Lower lobe of right lung (tissue), 2 donors: ENCODE measurements around the gene EPB41L4A. TPM values are rescaled to one million over a fixed set of nuclear protein-coding genes. Genes with fewer than 3 reads are reported as not detected.
"Not testable (repeated sequence)": the region's sequence is repeated elsewhere in the genome, so short reads cannot be mapped to it uniquely, and the experiment has no call there.

ENCODE experiments used
- ATAC-seq, 2 donors: fragments of 200-7000 bp; cut with Tn5 transposase; one replicate each; pipeline ENCODE4 v1.9.1; 2020 to 2022; ENCODE audit warnings: mild to moderate bottlenecking in 2 of 2, moderate library complexity in 2 of 2
- DNase-seq: peaks from one replicate; pipeline ENCODE4 v3.0.0-alpha.2; 2020
- H3K27ac ChIP-seq: fragments of 200-600 bp; one replicate; pipeline ENCODE4 v1.8.0; 2022
- H3K27me3 ChIP-seq: fragments of 200-600 bp; one replicate; pipeline ENCODE4 v1.8.0; 2022; ENCODE audit warnings: low read depth
- H3K36me3 ChIP-seq: fragments of 200-600 bp; one replicate; pipeline ENCODE4 v1.8.0; 2022; ENCODE audit warnings: mild to moderate bottlenecking
- H3K4me1 ChIP-seq: fragments of 200-600 bp; one replicate; pipeline ENCODE4 v1.8.0; 2022
- H3K4me3 ChIP-seq: fragments of 200-600 bp; one replicate; pipeline ENCODE4 v1.8.0; 2022; ENCODE audit warnings: mild to moderate bottlenecking
- H3K9me3 ChIP-seq: fragments of 200-600 bp; one replicate; pipeline ENCODE4 v1.8.0; 2022
- intact Hi-C: fragments of 100-400 bp; cut with DNase I; formaldehyde crosslinking; loops from one replicate; pipeline ENCODE4 v1.11.0; 2022
- total RNA-seq: library from RNA; stranded (reverse); fragmentation: NEBNext Ultra II Directional; extraction: Animal tissue kit (Norgen Biotek cat#: 25700); gene quantifications from one replicate; pipeline ENCODE4 v1.2.1, GENCODE V29; 2021
- TF ChIP-seq, protein P1 (sequence below): fragments of 200-600 bp; IDR thresholded peaks from one replicate; pipeline ENCODE4 v1.8.0; 2022; ENCODE audit warnings: antibody characterized with exemption, mild to moderate bottlenecking
- donor health status: DM: no; HTN: yes; CAD: no; lungs with severe emphysema.

EPB41L4A gene
- total RNA-seq, 1 donor from 2014 or later, result 44.8 TPM

DNA sequence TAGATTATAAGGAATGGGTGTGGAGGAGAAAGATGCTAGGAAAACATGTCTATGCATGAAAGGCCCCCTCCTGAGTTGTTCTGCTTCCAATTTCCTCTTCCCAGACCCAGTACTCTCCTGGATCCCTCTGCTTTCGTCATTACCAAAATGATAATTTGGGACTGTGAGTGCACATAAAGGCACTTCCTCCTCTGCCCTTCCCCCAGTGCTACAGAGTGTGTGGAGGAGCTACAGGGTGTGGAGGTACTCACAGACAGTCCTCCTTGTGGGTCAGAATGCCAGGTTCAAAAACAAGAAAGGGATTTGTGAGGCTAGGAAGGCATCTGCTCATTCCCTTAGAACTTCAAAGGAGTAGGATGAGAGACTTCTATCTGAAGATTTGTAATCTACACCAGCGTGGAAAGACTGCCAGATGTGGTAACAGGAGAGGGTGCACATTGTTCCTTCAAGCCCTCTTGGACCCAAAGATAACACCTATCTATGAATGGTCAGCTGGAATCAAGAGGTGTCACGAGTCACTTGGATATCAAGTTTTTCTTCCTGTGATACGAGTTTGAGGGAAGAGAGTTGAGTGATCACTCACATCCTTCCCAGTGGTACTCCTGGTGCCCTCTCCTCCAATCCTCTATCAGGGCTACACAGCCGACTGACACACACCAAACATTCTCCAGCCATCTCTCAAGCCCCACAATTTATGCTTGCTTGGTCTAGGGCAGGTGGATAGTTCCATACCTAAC lies 201.1 kb downstream of the EPB41L4A start:
- ATAC-seq (peak in 1 of 2 donors; percentile 19), DNase-seq (no peak)
- no peak overlapping the region for H3K4me3 ChIP-seq
- H3K4me1 ChIP-seq, result no peaks in the 10 kb centered on the region
- H3K27me3 ChIP-seq, result no peaks in the 10 kb centered on the region
- TF ChIP-seq, protein P1, sequence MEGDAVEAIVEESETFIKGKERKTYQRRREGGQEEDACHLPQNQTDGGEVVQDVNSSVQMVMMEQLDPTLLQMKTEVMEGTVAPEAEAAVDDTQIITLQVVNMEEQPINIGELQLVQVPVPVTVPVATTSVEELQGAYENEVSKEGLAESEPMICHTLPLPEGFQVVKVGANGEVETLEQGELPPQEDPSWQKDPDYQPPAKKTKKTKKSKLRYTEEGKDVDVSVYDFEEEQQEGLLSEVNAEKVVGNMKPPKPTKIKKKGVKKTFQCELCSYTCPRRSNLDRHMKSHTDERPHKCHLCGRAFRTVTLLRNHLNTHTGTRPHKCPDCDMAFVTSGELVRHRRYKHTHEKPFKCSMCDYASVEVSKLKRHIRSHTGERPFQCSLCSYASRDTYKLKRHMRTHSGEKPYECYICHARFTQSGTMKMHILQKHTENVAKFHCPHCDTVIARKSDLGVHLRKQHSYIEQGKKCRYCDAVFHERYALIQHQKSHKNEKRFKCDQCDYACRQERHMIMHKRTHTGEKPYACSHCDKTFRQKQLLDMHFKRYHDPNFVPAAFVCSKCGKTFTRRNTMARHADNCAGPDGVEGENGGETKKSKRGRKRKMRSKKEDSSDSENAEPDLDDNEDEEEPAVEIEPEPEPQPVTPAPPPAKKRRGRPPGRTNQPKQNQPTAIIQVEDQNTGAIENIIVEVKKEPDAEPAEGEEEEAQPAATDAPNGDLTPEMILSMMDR, result no peak
- intact Hi-C loops, result no loop called here
- H3K27ac ChIP-seq, result no peak overlapping the region
- no peaks in the 10 kb centered on the region for H3K9me3 ChIP-seq
- no peaks in the 10 kb centered on the region for H3K36me3 ChIP-seq

DNA sequence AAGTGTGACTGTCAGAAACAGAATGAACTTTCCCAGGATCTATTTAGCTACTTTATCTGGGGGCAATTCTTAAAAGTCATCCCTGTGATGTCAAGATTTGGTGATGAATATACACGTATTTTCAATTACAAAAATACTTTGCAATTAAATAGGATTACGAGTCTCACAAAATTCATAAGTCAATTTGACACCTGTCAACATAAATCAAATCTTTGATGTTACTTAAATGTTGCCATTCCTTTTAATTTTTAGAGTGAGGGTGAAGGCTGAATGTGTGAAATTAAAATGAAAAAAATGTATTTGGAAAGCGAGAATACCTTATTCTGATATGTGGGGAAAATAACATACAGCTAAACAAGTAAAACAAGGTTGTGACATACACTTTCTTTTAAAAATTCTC lies 202.9 kb downstream of the EPB41L4A start:
- no peaks in the 10 kb centered on the region for H3K27me3 ChIP-seq
- H3K9me3 ChIP-seq, result no peaks in the 10 kb centered on the region
- ATAC-seq (no peak), DNase-seq (no peak)
- TF ChIP-seq, protein P1, result no peak
- no peaks in the 10 kb centered on the region for H3K36me3 ChIP-seq
- no peak overlapping the region for H3K4me3 ChIP-seq
- intact Hi-C loops, result no loop called here
- H3K4me1 ChIP-seq, result no peaks in the 10 kb centered on the region
- no peak overlapping the region for H3K27ac ChIP-seq

DNA sequence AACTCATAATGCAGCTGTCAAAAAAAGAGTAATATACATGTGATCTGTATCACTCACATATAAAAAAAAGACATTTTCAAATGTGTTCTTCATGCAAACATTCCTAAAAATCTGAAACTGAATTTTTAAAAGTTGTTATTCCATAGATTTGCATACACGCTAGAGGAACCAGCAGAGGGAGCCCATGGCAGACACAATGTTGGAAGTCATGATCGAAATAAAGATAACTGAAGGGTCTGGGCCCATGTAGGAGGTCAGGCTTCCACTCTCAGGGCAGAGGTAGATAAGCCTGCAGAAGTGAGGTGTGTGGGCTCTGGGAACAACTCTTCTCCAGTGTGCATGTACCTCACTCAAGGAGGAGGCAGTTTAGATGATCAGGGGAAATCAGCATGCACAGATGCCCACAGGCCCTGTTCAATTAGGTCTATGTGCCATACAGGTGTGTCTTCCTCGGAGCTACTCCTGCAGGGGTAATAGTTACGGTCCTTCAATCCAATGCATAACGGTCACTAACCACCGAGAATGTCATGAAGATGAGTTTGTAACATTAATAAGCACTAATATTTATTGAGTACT lies 208.6 kb downstream of the EPB41L4A start:
- no peak for DNase-seq
- Histone ChIP-seq H3K27ac (no peak overlapping the region), H3K4me3 (no peak overlapping the region), H3K4me1 (no peaks in the 10 kb centered on the region), H3K27me3 (no peaks in the 10 kb centered on the region), H3K9me3 (no peaks in the 10 kb centered on the region), H3K36me3 (no peaks in the 10 kb centered on the region)
- ATAC-seq, result peak; percentile 74 to 85
- intact Hi-C loops, result no loop called here
- TF ChIP-seq, protein P1, result peak; percentile 65

DNA sequence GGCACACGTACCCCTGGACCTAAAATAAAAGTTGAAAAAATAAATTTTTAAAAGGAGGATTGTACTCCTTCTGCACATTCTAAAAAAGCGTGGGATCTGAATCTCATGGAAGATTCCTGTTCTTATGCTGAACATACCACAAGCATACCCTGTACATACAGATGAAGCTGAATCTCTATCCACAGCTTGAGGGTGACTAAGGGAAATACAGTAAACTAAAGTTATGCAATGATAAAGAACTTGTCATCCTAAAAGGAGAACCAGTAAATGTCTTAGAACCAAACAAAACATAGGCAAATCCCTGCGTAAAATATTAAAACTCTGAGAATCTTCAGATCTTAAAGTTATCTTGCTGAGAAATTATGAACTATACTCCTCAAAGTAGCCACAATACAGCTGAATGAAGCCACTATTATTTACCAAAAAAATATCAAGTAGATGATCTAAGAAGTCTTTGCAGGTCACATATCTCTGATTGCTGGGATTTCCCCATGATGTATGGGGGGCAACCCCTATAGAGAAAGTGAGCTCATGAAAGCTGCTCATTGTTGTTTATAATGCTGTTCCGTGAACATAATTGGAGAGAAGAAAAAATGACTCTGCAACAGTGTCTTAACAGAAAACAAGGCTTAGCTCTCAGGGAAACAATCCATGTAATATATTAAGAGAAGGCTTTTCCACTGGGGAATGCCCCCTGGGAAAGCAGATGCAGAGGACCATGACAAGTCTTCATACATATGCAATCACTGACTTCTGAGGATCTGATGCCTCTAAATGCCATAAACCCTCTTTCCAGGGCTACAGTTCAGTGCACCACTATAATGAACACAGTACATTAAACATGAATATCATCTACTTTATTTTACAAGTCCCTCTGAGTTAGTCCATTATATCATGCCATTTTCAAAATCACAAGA lies 210.1 kb downstream of the EPB41L4A start:
- no peaks in the 10 kb centered on the region for H3K4me1 ChIP-seq
- intact Hi-C loops, result no loop called here
- TF ChIP-seq, protein P1, result no peak

DNA sequence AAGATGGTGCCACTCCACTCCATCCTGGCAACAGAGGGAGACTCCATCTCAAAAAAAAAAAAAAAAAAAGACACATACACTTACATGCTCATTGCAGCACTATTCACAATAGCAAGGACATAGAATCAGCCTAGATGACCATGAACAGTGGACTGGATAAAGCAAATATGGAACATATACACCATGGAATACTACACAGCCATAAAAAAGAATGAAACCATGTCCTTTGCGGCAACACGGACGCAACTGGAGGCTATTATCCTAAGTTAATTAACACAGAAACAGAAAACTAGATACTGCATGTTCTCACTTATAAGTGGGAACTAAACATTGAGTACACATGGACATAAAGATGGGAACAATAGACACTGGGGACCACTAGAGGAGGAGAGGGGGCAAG lies 210.9 kb downstream of the EPB41L4A start:
- ATAC-seq, H3K9me3 ChIP-seq, H3K4me3 ChIP-seq, H3K27me3 ChIP-seq, H3K27ac ChIP-seq, intact Hi-C loops, DNase-seq, H3K4me1 ChIP-seq: not testable (repeated sequence)
- H3K36me3 ChIP-seq, result peaks cover 13% of the 10 kb centered on the region

More for the DNA sequence above, 210.1 kb downstream of the EPB41L4A start:
- no peaks in the 10 kb centered on the region for H3K27me3 ChIP-seq
- H3K27ac ChIP-seq, result no peak overlapping the region
- ATAC-seq, result no peak
- H3K36me3 ChIP-seq, result peaks cover 7% of the 10 kb centered on the region
- no peak overlapping the region for H3K4me3 ChIP-seq
- no peak for DNase-seq
- no peaks in the 10 kb centered on the region for H3K9me3 ChIP-seq
